Spleen (tissue), 11 donors: ENCODE data around the gene TAB2. TPM values are rescaled to one million over a fixed set of nuclear protein-coding genes. Genes with fewer than 3 reads are reported as not detected.

Experiments
- DNase-seq: peaks from one replicate; pipeline ENCODE4 v3.0.0-alpha.2; 2020
- H3K27ac ChIP-seq, 8 donors: fragments of 200-600 bp; sonication (generic) in 7 of 8; 1 replicate in 4 of 8; 2 replicates in 4 of 8; pipeline versions ENCODE4 v1.5.0 to v1.8.0; 2016 to 2021; ENCODE audit warnings: inconsistent platforms in 4 of 8, mild to moderate bottlenecking in 4 of 8, moderate library complexity in 1 of 8
- H3K27me3 ChIP-seq, 7 donors: fragments of 200-600 bp; sonication (generic) in 6 of 7; replicated peaks in 1 of 7; 1 replicate in 4 of 7; 2 replicates in 3 of 7; pipeline versions ENCODE4 v1.5.0 to v1.8.0; 2016 to 2021; ENCODE audit warnings: inconsistent platforms in 3 of 7, mild to moderate bottlenecking in 1 of 7
- H3K36me3 ChIP-seq, 6 donors: fragments of 200-600 bp; sonication (generic) in 5 of 6; 1 replicate in 4 of 6; 2 replicates in 2 of 6; pipeline versions ENCODE4 v1.5.0 to v1.8.0; 2016 to 2021; ENCODE audit warnings: inconsistent platforms in 2 of 6
- H3K4me1 ChIP-seq, 6 donors: fragments of 200-600 bp; sonication (generic) in 5 of 6; 1 replicate in 3 of 6; 2 replicates in 3 of 6; pipeline versions ENCODE4 v1.5.0 to v1.8.0; 2016 to 2021; ENCODE audit warnings: inconsistent platforms in 3 of 6
- H3K4me3 ChIP-seq, 8 donors: fragments of 200-600 bp; sonication (generic) in 7 of 8; 1 replicate in 4 of 8; 2 replicates in 4 of 8; pipeline versions ENCODE4 v1.5.0 to v1.8.0; 2016 to 2021; ENCODE audit warnings: inconsistent platforms in 4 of 8, mild to moderate bottlenecking in 4 of 8, moderate library complexity in 2 of 8
- H3K9me3 ChIP-seq, 8 donors: fragments of 200-600 bp; sonication (generic) in 7 of 8; 1 replicate in 4 of 8; 2 replicates in 4 of 8; pipeline versions ENCODE4 v1.5.0 to v1.8.0; 2016 to 2021; ENCODE audit warnings: inconsistent platforms in 4 of 8
- POLR2A ChIP-seq, 3 donors: fragments of 450-650 bp; IDR thresholded peaks; one replicate each; pipeline ENCODE4 v1.5.1; 2017; ENCODE audit warnings: antibody characterized with exemption in 3 of 3, mild to moderate bottlenecking in 1 of 3
- POLR2AphosphoS5 ChIP-seq, 3 donors: sonication (generic); formaldehyde crosslinking; IDR thresholded peaks; one replicate each; pipeline ENCODE4 v1.5.1; 2017; ENCODE audit warnings: antibody characterized with exemption in 3 of 3
- WGBS, 5 donors: extraction: QIAGEN DNeasy Blood & Tissue Kit in 3 of 5; methylation state at CpG; one replicate each; pipeline versions ENCODE4 v1.1.5 to v1.1.7; 2013 to 2018; 5-methylcytosine and 5-hydroxymethylcytosine counted together
- intact Hi-C: fragments of 100-400 bp; cut with DNase I; formaldehyde crosslinking; loops from one replicate; pipeline ENCODE4 v1.15.0; 2023; ENCODE audit warnings: low total_unique reads
- polyA plus RNA-seq, 3 donors: library from polyadenylated mRNA; stranded (reverse); fragments of 200-250 nt; gene quantifications; one replicate each; pipeline ENCODE4 v1.2.1, GENCODE V29; 2013
- total RNA-seq, 7 donors: library from RNA; depleted of rRNA in 3 of 7; stranded (reverse); fragments of >200 nt in 3 of 7; fragmentation: NEBNext Ultra II Directional in 4 of 7; extraction: Animal tissue kit (Norgen Biotek cat#: 25700) in 4 of 7; gene quantifications; one replicate each; pipeline versions ENCODE4 v1.1.0 to v1.2.1, GENCODE V29; 2016 to 2021
- TF ChIP-seq, protein P1 (sequence below), 11 experiments: fragments of 200-600 bp in 7 of 11; fragments of 450-650 bp in 4 of 11; sonication (generic) in 4 of 11; IDR thresholded peaks in 8 of 11; conservative IDR thresholded peaks in 3 of 11; 1 replicate in 7 of 11; 2 replicates in 4 of 11; pipeline versions ENCODE4 v1.4.0 to v1.8.0; 2016 to 2021; ENCODE audit warnings: antibody characterized with exemption in 11 of 11, inconsistent platforms in 4 of 11, mild to moderate bottlenecking in 1 of 11
- donor health status: healthy with polysubstance abuse.
- donor health status: DM: no; HTN: no; CAD: no; lungs with moderate emphysema.
- donor health status: DM: no; HTN: no; CAD: no.
- donor health status: Bipolar disorder and iron deficiency.
- donor health status: healthy.
- donor health status: DM: no; HTN: no; CAD: no.
- donor health status: DM: yes; HTN: yes; CAD: no.

Gene TAB2
- total and polyA plus RNA-seq, 10 donors, result 15.4 to 84.1 (median 70.9) TPM

DNA sequence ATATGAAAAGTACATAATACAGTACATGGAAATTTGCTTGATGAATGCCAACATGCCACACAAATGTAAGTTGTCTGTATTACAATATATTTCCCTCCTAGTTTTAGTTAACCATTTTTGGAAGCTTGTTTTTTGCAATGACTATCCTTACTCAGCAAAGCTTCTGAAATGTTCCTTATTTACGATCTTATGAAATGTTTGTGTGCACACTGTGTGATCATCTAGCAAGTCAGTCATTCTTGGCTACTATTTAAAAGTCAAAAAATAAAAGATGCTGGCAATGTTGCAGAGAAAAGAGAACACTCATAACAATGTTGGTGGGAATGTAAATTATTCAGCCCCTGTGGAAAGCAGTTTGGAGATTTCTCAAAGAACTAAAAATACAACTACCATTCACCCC lies 116.4 kb downstream of the TAB2 start:
- Histone ChIP-seq H3K27ac (no peak overlapping the region), H3K36me3 (no peaks in the 10 kb centered on the region), H3K27me3 (no peaks in the 10 kb centered on the region), H3K4me3 (no peak overlapping the region), H3K4me1 (peaks cover 0 to 11% (median 5%) of the 10 kb centered on the region in 6 donors), H3K9me3 (no peaks in the 10 kb centered on the region)
- TF ChIP-seq, protein P1, sequence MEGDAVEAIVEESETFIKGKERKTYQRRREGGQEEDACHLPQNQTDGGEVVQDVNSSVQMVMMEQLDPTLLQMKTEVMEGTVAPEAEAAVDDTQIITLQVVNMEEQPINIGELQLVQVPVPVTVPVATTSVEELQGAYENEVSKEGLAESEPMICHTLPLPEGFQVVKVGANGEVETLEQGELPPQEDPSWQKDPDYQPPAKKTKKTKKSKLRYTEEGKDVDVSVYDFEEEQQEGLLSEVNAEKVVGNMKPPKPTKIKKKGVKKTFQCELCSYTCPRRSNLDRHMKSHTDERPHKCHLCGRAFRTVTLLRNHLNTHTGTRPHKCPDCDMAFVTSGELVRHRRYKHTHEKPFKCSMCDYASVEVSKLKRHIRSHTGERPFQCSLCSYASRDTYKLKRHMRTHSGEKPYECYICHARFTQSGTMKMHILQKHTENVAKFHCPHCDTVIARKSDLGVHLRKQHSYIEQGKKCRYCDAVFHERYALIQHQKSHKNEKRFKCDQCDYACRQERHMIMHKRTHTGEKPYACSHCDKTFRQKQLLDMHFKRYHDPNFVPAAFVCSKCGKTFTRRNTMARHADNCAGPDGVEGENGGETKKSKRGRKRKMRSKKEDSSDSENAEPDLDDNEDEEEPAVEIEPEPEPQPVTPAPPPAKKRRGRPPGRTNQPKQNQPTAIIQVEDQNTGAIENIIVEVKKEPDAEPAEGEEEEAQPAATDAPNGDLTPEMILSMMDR (IDR thresholded peaks at IDR 0.05 in 8 of 11, conservative IDR thresholded peaks at IDR 0.05 in 3 of 11), result no peak
- no peak for DNase-seq
- WGBS, 5 donors, result 60 to 85% (median 75%) methylated on average over 1 of the region's 1 CpG
- intact Hi-C loops, result loop anchor here (10.0 kb wide), 1 partner anchor 81 kb away; no protein-coding TSS in a partner anchor

- DNase-seq, result peak; percentile 64
- no peak for TF ChIP-seq POLR2A (IDR thresholded peaks at IDR 0.05)
- intact Hi-C loops, result loop anchor here (5.0 to 10.0 kb wide), 2 partner anchors 79 to 404 kb away; no protein-coding TSS in a partner anchor
- Histone ChIP-seq H3K36me3 (no peaks in the 10 kb centered on the region), H3K4me1 (peaks cover 0 to 11% (median 8%) of the 10 kb centered on the region in 6 donors), H3K27me3 (no peaks in the 10 kb centered on the region), H3K4me3 (no peak overlapping the region), H3K27ac (no peak overlapping the region), H3K9me3 (no peaks in the 10 kb centered on the region)
- WGBS, 5 donors, result 87 to 96% (median 96%) methylated on average over 8 to 13 of the region's 13 CpGs
Measured at GRCh38 chr6:149435919-149436586, 118.5 kb downstream of the TAB2 start.

GRCh38 chr6:149436647-149437046 lies 119.1 kb downstream of the TAB2 start:
- no peaks in the 10 kb centered on the region for H3K27me3 ChIP-seq
- H3K36me3 ChIP-seq, result no peaks in the 10 kb centered on the region
- H3K4me3 ChIP-seq, result no peak overlapping the region
- peaks cover 0 to 8% (median 7%) of the 10 kb centered on the region in 6 donors for H3K4me1 ChIP-seq
- intact Hi-C loops, result loop anchor here (5.0 to 10.0 kb wide), 2 partner anchors 78 to 404 kb away; no protein-coding TSS in a partner anchor
- no peaks in the 10 kb centered on the region for H3K9me3 ChIP-seq
- peak; percentile 69 for DNase-seq
- no peak overlapping the region for H3K27ac ChIP-seq
- 92 to 98% (median 94%) methylated on average over 12 of the region's 12 CpGs for WGBS, 5 donors
- TF ChIP-seq POLR2A (IDR thresholded peaks at IDR 0.05) (no peak), POLR2AphosphoS5 (IDR thresholded peaks at IDR 0.05) (no peak)
- TF ChIP-seq, protein P1 (IDR thresholded peaks at IDR 0.05 in 8 of 11, conservative IDR thresholded peaks at IDR 0.05 in 3 of 11), result no peak

DNA sequence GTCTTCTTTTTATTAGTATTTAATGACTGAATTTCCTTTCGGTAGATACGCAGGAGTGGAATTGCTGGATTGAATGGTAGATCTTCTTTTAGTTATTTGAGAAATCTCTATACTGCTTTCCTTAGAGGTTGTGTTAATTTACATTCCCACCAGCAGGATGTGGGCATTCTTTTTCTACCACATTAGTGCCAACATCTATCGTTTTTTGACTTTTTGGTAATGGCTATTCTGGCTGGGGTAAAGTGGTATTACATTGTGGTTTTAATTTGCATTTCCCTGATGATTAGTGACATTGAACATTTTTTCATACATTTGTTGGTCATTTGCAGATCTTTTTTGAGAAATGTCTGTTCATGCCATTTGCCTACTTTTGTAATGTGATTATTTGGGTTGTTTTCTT lies 119.7 kb downstream of the TAB2 start:
- intact Hi-C loops, result loop anchor here (5.0 to 10.0 kb wide), 2 partner anchors 78 to 405 kb away; no protein-coding TSS in a partner anchor
- Histone ChIP-seq H3K4me1 (peaks cover 0 to 7% (median 1%) of the 10 kb centered on the region in 6 donors), H3K27ac (no peak overlapping the region), H3K27me3 (no peaks in the 10 kb centered on the region), H3K36me3 (no peaks in the 10 kb centered on the region), H3K4me3 (no peak overlapping the region), H3K9me3 (no peaks in the 10 kb centered on the region)
- DNase-seq, result no peak
- WGBS, 5 donors, result 69 to 78% (median 74%) methylated on average over 3 of the region's 3 CpGs
- no peak for TF ChIP-seq POLR2AphosphoS5 (IDR thresholded peaks at IDR 0.05)
- TF ChIP-seq, protein P1 (IDR thresholded peaks at IDR 0.05 in 8 of 11, conservative IDR thresholded peaks at IDR 0.05 in 3 of 11), result no peak
- TF ChIP-seq POLR2A (IDR thresholded peaks at IDR 0.05), result no peak
